KG1 (cell line): ENCODE measurements around the gene APOC1.
A peak's percentile ranks its signal among the peaks of the same experiment; 100 is the strongest.
"Not testable (repeated sequence)": the region's sequence is repeated elsewhere in the genome, so short reads cannot be mapped to it uniquely, and the experiment has no call there.

Experiments
- DNase-seq: peaks from one replicate; lab custom pipeline; 2025; lab: John Stamatoyannopoulos, UW

The APOC1 gene

DNA sequence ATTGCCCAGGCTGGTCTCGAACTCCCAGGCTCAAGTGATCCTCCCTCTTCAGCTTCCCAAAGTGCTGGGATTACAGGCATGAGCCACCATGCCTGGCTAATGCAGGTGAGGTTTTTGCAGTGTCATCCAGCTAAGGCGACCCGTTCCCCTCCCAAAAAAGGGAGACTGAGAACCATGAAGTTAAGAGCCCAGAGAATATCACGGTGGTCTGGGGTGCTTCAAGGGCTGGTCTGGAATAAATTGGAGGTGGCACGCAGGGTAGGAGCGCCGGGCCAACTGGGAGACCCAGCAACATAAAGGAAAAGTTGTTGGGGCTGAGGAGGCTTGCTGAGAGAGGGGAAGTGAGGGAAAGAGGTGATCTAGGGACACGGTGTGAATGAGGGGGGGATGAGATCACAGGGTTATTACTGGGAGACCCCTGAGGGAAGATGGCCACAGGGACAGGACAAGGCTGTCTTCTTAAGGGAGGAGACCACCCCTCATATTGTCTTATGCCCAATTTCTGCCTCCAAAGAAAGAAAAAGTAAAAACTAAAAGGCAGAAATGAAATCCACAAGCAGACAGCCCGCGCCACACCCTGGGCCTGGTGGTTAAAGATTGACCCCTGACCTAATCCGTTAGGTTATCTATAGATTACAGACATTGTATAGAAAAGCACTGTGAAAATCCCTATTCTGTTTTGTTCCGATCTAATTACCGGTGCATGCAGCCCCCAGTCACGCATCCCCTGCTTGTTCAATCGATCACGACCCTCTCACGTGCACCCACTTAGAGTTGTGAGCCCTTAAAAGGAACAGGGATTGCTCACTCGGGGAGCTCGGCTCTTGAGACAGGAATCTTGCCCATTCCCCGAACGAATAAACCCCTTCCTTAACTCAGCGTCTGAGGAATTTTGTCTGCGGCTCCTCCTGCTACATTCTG lies 636 bp upstream of the APOC1 start:
- DNase-seq = not testable (repeated sequence)

DNA sequence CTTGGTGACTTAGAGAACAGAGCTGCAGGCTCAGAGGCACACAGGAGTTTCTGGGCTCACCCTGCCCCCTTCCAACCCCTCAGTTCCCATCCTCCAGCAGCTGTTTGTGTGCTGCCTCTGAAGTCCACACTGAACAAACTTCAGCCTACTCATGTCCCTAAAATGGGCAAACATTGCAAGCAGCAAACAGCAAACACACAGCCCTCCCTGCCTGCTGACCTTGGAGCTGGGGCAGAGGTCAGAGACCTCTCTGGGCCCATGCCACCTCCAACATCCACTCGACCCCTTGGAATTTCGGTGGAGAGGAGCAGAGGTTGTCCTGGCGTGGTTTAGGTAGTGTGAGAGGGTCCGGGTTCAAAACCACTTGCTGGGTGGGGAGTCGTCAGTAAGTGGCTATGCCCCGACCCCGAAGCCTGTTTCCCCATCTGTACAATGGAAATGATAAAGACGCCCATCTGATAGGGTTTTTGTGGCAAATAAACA lies 9.9 kb downstream of the APOC1 start:
- no peak for DNase-seq

DNA sequence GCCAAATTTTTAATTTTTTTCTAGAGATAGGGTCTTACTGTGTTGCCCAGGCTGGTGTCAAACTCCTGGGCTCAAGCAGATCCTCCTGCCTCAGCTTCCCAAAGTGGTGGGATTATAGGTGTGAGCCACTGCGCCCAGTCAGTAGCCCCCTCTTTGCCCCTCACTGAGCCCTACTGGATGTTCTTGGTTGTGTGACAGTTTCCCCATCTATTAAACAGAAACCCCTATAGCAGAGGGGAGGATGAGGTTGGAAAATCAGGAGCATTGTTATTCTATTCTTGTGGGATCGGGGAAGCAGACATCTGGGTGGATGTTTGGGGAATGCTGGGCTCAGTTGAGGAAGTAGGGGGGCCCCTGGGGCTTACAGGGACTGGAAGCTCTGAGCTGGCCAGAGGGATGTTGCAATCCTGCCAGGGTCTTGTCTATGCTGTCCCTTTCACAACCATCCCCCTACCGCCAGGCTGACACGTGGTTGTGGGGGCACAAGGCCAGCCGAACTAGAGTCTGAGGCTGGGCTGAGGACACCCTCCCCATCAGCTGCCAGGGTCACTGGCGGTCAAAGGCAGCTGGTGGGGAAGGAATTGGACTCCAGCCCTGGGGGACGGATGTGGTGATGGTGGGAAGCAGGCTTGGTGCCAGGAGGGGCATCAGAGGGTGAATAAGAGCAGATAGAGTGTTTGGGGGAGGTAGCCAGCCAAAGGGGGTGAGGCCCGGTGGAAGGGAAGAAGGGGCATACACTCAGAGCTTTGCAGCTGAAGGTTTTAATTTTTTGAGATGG lies 10.9 kb downstream of the APOC1 start:
- peak; percentile 10 for DNase-seq

DNA sequence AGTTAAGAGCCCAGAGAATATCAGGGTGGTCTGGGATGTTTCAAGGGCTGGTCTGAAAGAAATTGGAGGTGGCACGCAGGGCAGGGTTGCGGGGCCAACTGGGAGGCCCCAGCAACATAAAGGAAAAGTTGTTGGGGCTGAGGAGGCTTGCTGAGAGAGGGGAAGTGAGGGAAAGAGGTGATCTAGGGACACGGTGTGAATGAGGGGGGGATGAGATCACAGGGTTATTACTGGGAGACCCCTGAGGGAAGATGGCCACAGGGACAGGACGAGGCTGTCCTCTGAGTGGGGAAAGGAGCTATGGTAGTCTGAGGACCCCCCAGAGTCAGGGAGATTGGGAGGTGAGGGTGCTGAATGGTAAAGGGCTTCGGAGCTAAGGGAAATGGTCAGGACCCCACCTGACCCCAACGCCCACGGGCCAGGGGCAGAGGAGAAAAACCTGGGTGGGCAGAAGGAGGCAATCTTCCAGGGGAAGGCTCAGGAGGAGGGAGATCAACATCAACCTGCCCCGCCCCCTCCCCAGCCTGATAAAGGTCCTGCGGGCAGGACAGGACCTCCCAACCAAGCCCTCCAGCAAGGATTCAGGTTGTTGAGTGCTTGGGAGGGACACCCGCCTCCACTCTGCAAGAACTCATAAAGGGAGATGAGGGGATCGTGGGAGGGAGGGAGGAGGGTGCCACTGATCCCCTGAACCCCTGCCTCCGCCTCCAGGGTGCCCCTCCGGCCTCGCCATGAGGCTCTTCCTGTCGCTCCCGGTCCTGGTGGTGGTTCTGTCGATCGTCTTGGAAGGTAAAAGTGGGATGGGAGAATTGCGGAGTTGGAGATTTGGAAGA lies 12.1 kb downstream of the APOC1 start:
- not testable (repeated sequence) for DNase-seq

DNA sequence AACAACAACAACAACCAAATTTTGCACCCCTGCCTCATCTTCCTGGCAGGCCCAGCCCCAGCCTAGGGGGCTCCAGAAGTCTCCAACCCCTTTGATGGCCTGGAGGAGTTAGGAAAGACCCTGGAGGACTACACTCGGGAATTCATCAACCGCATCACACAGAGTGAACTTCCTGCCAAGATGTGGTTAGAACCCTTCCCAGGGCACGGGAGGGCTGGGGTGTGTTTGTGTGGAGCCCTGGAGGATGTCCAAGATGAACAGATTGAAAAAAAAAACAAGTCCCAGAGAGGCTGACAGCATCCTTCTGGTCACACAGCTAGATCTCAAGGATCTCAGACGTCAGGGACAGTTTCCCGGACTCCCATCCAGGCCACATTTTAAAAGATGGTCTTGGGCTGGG lies 13.3 kb downstream of the APOC1 start:
- DNase-seq = no peak

DNA sequence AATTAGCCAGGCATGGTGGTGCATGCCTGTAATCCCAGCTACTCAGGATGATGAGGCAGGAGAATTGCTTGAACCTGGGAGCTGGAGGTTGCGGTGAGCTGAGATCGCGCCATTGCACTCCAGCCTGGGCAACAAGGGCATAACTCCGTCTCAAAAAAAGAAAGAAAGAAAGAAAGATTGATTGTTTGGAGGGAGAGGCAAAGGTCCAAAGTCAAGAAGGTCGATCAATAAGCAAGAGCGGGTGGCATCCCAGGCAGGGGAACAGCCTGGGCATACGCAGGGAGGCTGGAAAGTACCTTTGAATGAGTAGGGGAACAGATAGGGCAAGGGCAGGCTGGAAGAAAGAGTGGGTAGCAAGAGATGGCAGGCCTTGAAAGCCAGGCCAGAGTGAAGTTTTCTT lies 15.7 kb downstream of the APOC1 start:
- no peak for DNase-seq

DNA sequence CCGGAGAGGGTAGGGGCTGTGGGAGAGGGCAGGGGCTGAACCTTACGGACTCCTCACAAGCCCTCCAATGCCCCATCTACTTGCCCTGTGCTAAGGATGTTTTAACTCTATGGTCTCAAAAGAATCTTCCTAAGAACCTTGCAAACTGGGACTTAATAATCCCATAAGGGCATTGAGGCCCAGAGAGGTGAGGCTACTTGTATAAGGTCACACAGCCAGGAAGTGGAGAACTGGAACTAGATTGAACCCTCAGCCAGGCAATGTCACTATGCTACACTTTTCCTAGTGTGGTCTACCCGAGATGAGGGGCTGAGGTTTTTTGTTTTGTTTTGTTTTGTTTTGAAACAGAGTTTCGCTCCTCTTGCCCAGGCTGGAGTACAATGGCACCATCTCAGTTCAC lies 17.1 kb downstream of the APOC1 start:
- DNase-seq = no peak

DNA sequence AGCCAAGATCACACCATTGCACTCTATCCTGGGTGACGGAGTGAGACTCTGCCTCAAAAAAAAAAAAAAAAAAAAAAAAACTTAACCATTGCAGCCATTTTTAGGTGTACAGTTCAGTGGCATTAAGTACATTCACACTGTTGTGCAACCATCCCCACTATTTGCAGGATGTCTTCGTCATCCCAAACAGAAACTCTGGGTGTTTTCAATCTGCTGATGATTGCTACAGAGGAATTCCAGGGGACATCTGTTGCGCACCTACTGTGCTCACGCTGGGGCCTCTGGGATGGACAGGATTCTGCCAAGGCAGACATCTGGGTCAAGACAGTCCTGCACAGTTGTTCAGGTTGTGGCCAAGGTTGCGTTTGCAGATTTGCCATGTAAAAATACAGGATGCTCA lies 25.3 kb downstream of the APOC1 start:
- no peak for DNase-seq

DNA sequence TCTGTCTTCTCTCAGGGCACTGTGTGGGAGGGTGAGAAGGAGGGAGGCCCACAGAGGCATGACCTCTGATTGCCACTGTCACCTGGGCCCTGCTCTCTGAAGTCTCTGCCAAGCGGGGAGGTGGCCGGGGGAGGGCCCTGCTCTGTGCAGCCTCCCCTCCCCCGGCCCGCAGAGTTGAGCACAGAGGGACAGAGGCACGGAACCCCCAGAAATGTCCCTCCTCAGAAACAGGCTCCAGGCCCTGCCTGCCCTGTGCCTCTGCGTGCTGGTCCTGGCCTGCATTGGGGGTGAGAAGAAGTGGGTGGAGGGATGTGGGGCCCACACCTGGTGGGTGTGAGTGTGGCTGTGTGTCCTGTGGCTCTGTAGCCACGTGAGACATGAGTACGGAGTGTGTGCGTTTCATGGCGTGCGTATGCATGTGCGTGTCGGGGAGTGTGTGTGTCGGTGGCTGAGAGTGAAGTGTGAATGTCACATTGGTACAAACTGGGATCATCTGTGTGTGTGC lies 27.7 kb downstream of the APOC1 start, which contains the start of gene APOC4:
APOC4 (plus strand) TSS at position 171 of the 505 bp plus-strand sequence; CDS start at position 212, 41 bp downstream.
- no peak for DNase-seq

DNA sequence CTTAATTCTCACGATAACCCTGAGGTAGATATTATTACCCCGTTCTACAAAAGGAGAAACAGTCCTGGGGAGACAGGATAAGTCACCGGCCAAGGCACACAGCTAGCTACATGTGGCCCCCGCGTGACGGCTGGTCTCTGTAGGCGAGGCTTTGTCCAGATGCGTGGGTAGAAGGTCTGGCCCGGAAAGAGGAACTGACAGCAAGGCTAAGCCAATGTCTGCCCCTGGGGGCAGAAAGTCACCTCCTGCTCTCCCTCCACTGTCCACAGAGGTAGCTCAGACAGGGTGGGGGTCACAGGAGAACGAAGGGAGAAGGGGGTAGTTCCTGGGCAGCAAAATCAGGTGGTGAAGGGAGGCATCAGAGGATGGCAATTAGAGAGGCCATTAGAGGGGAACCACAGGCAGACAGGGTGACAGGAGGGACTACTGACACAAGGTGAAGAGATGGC lies 29.4 kb downstream of the APOC1 start:
- DNase-seq = peak; percentile 49

DNA sequence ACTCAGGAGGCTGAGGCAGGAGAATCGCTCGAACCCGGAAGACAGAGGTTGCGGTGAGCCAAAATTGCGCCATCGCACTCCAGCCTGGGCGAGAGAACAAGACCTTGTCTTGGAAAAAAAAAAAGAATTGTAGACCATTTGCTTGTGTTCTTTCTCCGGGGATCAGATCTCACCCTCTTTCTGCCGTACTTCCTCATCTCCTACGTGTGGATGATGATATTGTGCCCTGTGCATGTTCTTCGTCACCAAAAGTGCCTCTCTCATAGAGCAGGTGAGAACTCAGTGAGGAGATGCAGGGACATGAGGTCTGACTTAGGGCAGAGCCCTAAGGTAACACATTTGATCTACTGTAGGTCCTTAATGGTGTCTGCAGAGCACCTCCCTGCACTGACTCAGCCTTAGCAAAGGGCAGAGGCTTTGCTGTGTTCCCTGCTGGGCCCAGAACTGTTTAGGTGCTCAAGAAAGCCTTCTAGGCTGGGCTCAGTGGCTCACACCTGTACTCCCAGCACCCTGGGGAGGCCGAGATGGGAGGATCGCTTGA lies 32.7 kb downstream of the APOC1 start:
- DNase-seq = no peak

DNA sequence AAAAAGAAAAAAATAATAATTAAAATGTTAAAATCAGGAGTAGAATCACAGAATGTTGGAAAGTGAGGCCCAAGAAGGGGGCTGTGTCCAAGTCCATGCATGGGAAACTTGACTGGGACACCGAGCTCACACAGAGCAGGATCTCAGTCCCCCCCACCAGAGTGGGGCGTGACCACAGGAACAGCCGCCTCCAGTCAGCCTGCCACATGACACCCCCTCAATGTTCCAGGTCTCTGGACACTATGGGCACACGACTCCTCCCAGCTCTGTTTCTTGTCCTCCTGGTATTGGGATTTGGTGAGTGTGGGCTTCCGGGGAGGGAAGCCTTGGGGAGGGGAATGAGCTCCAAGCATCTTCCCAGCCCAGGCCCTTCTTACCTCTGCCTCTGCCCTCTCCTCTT lies 33.8 kb downstream of the APOC1 start:
- DNase-seq = no peak

DNA sequence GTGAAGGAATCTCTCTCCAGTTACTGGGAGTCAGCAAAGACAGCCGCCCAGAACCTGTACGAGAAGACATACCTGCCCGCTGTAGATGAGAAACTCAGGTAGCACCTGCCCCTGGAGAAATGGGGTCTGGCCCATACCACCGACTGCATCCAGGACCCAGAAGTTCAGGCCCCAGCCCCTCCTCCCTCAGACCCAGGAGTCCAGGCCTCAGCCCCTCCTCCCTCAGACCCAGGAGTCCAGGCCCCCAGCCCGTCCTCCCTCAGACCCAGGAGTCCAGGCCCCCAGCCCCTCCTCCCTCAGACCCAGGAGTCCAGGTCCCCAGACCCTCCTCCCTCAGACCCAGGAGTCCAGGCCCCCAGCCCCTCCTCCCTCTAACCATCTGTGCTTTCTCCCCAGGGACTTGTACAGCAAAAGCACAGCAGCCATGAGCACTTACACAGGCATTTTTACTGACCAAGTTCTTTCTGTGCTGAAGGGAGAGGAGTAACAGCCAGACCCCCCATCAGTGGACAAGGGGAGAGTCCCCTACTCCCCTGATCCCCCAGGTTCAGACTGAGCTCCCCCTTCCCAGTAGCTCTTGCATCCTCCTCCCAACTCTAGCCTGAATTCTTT lies 34.5 kb downstream of the APOC1 start:
- no peak for DNase-seq

DNA sequence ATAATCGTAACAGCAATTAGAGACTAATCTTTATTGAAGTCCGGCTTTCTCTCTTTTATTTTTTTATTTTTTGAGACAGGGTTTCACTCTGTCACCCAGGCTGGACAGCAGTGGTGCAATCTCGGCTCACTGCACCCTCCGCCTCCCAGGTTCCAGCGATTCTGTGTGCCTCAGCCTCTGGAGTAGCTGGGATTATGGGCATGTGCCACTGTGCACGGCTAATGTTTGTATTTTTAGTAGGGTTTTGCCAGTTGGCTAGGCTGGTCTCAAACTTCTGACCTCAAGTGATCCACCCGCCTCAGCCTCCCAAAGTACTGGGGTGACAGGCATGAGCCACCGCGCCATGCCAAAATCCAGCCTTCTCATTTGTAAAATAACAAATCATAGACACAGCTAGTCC lies 35.1 kb downstream of the APOC1 start:
- DNase-seq = no peak

DNA sequence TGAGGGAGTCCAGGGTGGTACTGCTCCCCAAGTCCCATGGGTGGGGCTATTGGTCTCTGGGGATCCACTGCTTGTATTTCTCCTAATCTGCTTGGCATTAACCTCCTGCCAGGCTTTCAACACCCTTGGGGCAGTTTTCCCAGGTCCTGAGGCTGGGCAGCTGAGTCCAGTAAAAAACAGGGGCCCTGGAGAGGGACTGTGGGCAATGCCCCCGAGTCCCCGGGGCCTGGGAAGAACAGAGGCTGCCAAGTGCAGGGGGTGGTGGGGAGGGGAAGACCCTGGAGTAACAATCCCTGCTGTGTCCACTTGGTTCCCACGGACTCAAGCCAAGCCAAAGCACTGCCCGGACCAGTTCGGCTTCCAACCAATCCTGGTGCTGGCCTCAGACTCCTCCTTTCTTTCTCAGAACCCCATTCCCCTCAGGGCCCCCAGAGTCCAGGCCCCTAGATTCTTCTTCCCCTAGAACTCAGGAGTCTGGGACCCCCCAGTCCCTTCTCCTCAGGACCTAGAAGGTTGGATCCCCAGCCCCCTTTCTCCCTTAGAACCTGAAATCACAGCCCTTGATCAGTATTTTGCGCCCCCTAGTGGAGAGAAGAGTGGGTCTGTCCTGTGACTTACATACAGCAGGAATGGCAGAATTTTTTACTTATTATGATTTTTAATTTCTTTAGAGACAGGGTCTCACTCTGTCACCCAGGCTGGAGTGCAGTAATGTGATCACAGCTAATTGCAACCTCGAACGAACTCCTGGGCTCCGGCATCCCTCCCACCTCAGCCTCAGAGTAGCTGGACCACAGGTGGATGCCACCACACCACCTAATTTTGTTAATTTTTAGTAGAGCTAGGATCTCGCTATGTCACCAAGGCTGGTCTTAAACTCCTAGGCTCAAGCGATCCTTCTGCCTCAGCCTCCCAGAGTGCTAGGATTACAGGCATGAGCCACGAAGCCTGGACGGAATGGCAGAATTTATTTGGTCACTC lies 37.1 kb downstream of the APOC1 start:
- DNase-seq = peak; percentile 44

DNA sequence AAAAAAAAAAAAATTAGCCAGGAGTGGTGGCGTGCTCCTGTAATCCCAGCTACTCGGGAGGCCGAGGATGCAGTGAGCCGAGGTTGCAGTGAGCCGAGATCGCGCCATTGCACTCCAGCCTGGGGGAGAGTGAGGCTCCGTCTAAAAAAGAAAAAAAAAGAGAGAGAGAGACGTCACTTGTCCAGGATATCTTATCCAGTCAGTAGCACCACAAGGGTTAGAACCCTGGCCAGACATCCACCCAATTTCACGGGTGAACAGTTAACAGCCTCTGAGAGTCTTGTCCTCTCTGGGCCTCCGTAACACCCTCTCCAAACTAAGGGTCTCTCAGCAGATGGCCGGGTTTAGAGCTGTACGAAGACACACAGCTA lies 39.9 kb downstream of the APOC1 start:
- DNase-seq = no peak

DNA sequence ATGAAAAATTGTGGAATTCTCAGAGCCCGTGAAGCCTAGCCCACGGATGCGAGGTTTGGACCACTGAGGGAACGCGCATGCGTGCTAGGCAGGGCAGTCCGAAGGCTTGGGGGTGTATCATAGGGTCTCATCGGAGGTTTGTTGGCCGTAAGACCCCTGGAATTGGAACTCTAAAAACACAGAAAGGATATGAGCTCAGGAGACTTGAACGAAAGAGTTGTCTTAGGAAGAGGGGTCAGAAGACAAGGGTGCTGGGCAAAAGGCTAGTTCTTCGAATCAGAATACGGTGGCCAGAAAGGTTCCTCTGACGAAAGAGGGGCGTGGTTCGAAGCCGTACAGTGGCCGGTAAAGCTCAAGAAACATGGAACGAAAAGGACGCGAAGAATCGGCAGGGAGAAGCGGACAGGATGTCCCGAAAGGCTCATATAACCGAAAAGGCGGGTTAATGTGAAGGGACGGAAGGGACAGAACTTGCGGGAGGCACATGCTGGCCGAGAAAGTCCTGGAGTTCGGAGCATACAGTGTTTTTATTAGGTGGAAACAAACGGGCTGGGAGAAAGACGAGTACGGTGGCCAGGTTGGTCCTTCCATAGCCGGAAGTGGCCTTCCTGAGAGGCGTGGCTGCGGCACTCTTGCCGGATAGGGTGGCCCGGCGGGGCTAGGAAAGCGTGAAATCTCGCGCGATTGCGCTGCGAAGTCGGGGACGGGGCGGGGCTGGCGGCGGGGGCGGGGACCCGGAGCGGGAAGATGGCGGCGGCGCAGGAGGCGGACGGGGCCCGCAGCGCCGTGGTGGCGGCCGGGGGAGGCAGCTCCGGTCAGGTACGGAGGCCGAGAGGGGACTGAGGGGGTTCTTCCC lies 40.5 kb downstream of the APOC1 start, which contains the start of gene CLPTM1:
CLPTM1 (plus strand) TSS at position 732 of the 856 bp plus-strand sequence; CDS start at position 748, 16 bp downstream.
- DNase-seq = peak; percentile 99
